Measurements from ENCODE around the gene C1QTNF5. TPM values are rescaled to one million over a fixed set of nuclear protein-coding genes. Genes with fewer than 3 reads are reported as not detected.
A peak's percentile ranks its signal among the peaks of the same experiment; 100 is the strongest.

The C1QTNF5 gene
- total RNA-seq, 1 experiment from 2014 or later = 3.0 TPM

DNA sequence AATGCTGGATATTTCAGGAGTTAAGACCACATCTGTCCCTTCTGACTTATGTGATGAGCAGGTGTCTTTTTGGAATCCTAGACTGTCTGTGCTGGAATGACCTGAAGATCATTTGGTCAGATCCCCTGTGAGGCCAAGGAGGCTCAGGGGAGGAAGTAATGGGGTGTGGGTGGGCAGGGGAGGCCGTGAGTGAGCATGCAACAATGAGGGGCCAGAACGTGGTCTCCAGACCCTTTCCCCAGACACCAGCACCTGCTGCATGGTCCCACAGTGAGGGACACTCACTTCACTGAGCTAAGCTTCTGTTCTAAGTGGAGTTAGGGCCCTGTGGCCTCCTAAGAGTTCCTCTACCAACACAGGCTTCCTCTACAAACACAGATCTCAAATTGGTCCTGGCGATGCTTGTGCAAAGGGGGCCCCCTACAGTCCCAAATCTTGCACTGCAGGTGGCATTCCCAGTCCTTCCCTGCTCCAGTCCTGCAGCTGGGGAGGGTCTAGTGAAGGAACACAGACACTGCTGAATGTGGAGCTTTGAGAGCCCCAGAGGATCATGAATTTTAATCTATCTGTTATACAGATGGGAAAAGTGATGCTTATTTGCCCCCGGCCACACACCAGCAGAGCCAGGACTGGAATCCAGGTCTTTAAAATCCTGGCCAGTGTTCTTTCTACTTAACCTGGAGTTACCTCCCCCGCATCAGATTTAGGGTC is 33.4 kb upstream of the C1QTNF5 start:
- H3K4me1 Mint-ChIP-seq = peaks cover 74% of the 10 kb centered on the region
- H3K27ac Mint-ChIP-seq = no peak overlapping the region

DNA sequence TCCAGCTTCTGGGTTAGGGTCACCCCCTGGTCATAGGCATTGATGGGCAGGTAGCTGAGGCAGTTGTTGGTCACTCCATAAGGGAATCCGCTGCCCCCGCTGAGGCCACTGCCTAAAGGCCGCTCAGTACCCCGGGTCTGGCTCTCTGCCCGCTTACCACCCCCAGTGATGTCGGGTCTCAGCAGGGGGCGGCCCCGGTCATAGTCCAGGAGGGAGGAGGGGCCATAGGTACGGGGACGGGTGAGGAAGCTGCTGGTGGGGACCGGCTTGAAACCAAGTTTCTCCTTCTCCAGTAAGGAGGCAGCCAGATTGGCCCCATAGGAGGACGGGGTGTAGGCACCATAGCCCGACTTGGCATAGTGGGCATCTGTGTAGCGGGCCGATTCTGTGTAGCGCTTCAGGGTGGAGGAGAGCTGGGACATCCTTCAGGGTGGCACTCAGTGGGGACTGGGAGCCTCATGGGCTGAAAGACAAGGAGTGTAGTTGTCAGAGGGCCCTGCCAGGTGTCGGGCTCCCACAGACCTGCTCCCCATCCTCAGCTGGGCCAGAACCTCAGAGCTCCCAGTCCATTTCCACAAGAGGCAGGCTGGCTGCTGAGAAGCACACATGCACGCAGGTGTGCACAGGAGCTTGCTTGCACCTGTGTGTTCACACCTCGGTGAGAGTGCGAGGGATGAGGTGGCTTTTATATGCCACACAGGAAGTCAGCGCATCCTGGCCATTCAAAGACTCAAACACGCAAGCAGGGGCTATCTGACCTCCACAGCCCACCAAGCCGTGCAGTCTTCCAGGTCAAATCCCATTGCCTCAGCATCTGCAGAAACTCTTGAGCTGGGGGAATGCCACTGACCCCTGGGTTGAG is 32.6 kb upstream of the C1QTNF5 start:
- ChIA-PET POLR2A (interaction anchor here (1.7 kb wide), 1 partner anchor 35 kb away, joined by 4 read pairs; no protein-coding TSS in a partner anchor), CTCF (interaction anchor here (0.5 to 12.9 kb wide), 27 partner anchors 8 to 463 kb away, joined by 3 to 262 read pairs (median 6); partner anchors contain the start of genes C1QTNF5, CBL, HINFP and MFRP)
- ATAC-seq (no peak), DNase-seq (ENCODE audit: low spot score) (no peak)
- TF ChIP-seq, protein P1, sequence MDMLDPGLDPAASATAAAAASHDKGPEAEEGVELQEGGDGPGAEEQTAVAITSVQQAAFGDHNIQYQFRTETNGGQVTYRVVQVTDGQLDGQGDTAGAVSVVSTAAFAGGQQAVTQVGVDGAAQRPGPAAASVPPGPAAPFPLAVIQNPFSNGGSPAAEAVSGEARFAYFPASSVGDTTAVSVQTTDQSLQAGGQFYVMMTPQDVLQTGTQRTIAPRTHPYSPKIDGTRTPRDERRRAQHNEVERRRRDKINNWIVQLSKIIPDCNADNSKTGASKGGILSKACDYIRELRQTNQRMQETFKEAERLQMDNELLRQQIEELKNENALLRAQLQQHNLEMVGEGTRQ (CRISPR knock-in tag; IDR thresholded peaks at IDR 0.05) = no peak
- TF ChIP-seq, protein P2, sequence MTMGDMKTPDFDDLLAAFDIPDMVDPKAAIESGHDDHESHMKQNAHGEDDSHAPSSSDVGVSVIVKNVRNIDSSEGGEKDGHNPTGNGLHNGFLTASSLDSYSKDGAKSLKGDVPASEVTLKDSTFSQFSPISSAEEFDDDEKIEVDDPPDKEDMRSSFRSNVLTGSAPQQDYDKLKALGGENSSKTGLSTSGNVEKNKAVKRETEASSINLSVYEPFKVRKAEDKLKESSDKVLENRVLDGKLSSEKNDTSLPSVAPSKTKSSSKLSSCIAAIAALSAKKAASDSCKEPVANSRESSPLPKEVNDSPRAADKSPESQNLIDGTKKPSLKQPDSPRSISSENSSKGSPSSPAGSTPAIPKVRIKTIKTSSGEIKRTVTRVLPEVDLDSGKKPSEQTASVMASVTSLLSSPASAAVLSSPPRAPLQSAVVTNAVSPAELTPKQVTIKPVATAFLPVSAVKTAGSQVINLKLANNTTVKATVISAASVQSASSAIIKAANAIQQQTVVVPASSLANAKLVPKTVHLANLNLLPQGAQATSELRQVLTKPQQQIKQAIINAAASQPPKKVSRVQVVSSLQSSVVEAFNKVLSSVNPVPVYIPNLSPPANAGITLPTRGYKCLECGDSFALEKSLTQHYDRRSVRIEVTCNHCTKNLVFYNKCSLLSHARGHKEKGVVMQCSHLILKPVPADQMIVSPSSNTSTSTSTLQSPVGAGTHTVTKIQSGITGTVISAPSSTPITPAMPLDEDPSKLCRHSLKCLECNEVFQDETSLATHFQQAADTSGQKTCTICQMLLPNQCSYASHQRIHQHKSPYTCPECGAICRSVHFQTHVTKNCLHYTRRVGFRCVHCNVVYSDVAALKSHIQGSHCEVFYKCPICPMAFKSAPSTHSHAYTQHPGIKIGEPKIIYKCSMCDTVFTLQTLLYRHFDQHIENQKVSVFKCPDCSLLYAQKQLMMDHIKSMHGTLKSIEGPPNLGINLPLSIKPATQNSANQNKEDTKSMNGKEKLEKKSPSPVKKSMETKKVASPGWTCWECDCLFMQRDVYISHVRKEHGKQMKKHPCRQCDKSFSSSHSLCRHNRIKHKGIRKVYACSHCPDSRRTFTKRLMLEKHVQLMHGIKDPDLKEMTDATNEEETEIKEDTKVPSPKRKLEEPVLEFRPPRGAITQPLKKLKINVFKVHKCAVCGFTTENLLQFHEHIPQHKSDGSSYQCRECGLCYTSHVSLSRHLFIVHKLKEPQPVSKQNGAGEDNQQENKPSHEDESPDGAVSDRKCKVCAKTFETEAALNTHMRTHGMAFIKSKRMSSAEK (CRISPR knock-in tag; IDR thresholded peaks at IDR 0.05; ENCODE audit: borderline replicate concordance) = no peak
- TF ChIP-seq ZNF416 (CRISPR knock-in tag; IDR thresholded peaks at IDR 0.05) (no peak), GRHL2 (CRISPR knock-in tag; IDR thresholded peaks at IDR 0.05; ENCODE audit: insufficient replicate concordance, severe bottlenecking) (no peak), ELF4 (CRISPR knock-in tag; IDR thresholded peaks at IDR 0.05; ENCODE audit: low read depth) (no peak), TEAD4 (CRISPR knock-in tag; IDR thresholded peaks at IDR 0.05) (no peak), ZNF121 (CRISPR knock-in tag; IDR thresholded peaks at IDR 0.05) (no peak), GABPB1 (CRISPR knock-in tag; IDR thresholded peaks at IDR 0.05) (no peak)
- TF ChIP-seq, protein P3, sequence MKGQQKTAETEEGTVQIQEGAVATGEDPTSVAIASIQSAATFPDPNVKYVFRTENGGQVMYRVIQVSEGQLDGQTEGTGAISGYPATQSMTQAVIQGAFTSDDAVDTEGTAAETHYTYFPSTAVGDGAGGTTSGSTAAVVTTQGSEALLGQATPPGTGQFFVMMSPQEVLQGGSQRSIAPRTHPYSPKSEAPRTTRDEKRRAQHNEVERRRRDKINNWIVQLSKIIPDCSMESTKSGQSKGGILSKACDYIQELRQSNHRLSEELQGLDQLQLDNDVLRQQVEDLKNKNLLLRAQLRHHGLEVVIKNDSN (CRISPR knock-in tag; IDR thresholded peaks at IDR 0.05) = no peak
- TF ChIP-seq, protein P4, sequence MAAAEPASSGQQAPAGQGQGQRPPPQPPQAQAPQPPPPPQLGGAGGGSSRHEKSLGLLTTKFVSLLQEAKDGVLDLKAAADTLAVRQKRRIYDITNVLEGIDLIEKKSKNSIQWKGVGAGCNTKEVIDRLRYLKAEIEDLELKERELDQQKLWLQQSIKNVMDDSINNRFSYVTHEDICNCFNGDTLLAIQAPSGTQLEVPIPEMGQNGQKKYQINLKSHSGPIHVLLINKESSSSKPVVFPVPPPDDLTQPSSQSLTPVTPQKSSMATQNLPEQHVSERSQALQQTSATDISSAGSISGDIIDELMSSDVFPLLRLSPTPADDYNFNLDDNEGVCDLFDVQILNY (CRISPR knock-in tag; IDR thresholded peaks at IDR 0.05) = no peak
- TF ChIP-seq, protein P5, sequence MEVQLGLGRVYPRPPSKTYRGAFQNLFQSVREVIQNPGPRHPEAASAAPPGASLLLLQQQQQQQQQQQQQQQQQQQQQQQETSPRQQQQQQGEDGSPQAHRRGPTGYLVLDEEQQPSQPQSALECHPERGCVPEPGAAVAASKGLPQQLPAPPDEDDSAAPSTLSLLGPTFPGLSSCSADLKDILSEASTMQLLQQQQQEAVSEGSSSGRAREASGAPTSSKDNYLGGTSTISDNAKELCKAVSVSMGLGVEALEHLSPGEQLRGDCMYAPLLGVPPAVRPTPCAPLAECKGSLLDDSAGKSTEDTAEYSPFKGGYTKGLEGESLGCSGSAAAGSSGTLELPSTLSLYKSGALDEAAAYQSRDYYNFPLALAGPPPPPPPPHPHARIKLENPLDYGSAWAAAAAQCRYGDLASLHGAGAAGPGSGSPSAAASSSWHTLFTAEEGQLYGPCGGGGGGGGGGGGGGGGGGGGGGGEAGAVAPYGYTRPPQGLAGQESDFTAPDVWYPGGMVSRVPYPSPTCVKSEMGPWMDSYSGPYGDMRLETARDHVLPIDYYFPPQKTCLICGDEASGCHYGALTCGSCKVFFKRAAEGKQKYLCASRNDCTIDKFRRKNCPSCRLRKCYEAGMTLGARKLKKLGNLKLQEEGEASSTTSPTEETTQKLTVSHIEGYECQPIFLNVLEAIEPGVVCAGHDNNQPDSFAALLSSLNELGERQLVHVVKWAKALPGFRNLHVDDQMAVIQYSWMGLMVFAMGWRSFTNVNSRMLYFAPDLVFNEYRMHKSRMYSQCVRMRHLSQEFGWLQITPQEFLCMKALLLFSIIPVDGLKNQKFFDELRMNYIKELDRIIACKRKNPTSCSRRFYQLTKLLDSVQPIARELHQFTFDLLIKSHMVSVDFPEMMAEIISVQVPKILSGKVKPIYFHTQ (CRISPR knock-in tag; IDR thresholded peaks at IDR 0.05) = no peak
- H3K36me3 Mint-ChIP-seq = no peaks in the 10 kb centered on the region
- no peaks in the 10 kb centered on the region; the same call in 1 of the 2 replicates for H3K27me3 Mint-ChIP-seq (ENCODE audit: low read depth)
- no peaks in the 10 kb centered on the region for H3K9me3 Mint-ChIP-seq
- peaks cover 70% of the 10 kb centered on the region for H3K4me1 Mint-ChIP-seq
- H3K27ac Mint-ChIP-seq = no peak overlapping the region
- no peak overlapping the region for H3K4me3 Mint-ChIP-seq

More for the DNA sequence above, 33.4 kb upstream of the C1QTNF5 start:
- H3K36me3 Mint-ChIP-seq = no peaks in the 10 kb centered on the region
- DNase-seq (ENCODE audit: low spot score) = peak; percentile 92
- no peaks in the 10 kb centered on the region for H3K9me3 Mint-ChIP-seq
- peaks cover 1% of the 10 kb centered on the region; the same call in 1 of the 2 replicates for H3K27me3 Mint-ChIP-seq (ENCODE audit: low read depth)
- peak; percentile 71 for ATAC-seq
- no peak overlapping the region for H3K4me3 Mint-ChIP-seq
- TF ChIP-seq, protein P6, sequence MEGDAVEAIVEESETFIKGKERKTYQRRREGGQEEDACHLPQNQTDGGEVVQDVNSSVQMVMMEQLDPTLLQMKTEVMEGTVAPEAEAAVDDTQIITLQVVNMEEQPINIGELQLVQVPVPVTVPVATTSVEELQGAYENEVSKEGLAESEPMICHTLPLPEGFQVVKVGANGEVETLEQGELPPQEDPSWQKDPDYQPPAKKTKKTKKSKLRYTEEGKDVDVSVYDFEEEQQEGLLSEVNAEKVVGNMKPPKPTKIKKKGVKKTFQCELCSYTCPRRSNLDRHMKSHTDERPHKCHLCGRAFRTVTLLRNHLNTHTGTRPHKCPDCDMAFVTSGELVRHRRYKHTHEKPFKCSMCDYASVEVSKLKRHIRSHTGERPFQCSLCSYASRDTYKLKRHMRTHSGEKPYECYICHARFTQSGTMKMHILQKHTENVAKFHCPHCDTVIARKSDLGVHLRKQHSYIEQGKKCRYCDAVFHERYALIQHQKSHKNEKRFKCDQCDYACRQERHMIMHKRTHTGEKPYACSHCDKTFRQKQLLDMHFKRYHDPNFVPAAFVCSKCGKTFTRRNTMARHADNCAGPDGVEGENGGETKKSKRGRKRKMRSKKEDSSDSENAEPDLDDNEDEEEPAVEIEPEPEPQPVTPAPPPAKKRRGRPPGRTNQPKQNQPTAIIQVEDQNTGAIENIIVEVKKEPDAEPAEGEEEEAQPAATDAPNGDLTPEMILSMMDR (IDR thresholded peaks at IDR 0.05) = peak; percentile 79
- TF ChIP-seq ELF4 (CRISPR knock-in tag; IDR thresholded peaks at IDR 0.05; ENCODE audit: low read depth) (no peak), RORB (CRISPR knock-in tag; IDR thresholded peaks at IDR 0.05) (no peak), FOXJ3 (CRISPR knock-in tag; IDR thresholded peaks at IDR 0.05; ENCODE audit: borderline replicate concordance) (no peak), PRRX2 (CRISPR knock-in tag; IDR thresholded peaks at IDR 0.05) (no peak)
- ChIA-PET POLR2A (interaction anchor here (1.2 to 1.7 kb wide), 2 partner anchors 12 to 36 kb away, joined by 3 to 4 read pairs; no protein-coding TSS in a partner anchor), CTCF (interaction anchor here (0.5 to 12.9 kb wide), 37 partner anchors 9 to 463 kb away, joined by 3 to 262 read pairs (median 5); partner anchors contain the start of genes C1QTNF5, CBL, HINFP and MFRP)

Measured in WTC11 (cell line).